Stimulated activated CD8-positive, alpha-beta memory T cell treated with anti-CD3 and anti-CD28 coated beads, Interleukin-4, amount 100 ng/mL, for 1 hour (primary cell): ENCODE results near the gene MMP2.

Experiments
- DNase-seq, 2 donors: peaks; one replicate each; pipeline ENCODE4 v3.0.0-alpha.2; 2020; ENCODE audit warnings: low read depth in 2 of 2, low spot score in 1 of 2

MMP2 gene

DNA sequence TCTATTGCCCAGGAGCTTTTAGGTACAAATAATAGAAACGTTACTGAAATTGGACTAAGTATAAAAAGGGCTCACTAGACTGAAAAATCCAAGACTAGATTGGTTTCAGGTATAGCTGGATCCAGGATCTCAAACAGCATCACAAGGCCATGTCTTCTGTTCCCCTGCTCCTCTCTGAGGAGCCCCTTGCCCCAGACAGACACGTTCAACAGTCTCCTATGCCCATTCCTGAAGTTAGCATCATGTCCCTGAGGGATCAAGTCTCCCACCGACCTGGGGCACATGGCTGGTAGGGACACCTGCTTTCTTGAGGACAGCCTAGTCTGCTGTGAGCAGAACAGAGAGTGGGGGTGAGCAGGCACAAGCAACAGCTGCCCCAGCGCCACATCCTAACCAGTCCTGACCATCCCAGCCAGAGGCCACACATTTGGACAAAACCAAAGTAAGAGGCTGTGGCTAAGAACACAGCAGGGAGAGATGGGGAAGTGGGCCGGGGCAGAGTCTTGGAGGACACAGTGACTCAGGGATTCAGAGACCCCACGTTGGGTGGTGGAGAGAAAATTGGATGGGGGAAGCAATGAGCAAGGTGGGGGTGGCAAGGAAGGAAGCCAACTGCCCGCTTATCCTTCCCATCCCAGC is 10.5 kb upstream of the MMP2 start:
- DNase-seq = no peak

DNA sequence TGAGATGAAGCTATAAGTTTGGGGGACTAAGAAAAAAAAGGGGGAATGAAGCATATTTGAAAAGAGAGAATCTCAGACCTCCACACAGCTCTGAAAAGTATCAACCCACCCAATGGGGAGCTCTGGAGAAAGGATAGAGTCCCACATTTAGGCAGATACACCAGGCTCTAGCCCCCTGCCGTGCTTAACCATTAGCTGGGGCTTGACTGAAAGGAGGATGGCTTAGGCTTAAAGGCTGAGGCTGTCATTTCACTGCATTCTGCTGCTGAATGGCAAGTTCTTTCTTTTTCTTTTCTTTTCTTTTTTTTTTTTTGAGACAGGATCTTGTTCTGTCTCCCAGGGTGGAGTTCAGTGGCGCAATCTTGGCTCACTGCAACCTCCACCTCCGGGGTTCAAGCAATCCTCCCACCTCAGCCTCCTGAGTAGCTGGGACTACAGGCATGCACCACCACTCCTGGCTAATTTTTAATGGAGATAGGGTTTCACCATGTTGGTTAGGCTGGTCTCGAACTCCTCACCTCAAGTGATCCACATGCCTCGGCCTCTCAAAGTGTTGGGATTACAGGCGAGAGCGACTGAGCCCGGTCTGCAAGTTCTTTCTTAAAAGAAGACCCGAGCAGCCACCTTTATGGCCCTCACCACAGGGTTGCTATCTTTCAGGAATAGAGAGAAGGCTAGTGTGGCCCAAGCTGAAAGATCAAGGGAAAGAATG is 9.0 kb upstream of the MMP2 start:
- no peak for DNase-seq

DNA sequence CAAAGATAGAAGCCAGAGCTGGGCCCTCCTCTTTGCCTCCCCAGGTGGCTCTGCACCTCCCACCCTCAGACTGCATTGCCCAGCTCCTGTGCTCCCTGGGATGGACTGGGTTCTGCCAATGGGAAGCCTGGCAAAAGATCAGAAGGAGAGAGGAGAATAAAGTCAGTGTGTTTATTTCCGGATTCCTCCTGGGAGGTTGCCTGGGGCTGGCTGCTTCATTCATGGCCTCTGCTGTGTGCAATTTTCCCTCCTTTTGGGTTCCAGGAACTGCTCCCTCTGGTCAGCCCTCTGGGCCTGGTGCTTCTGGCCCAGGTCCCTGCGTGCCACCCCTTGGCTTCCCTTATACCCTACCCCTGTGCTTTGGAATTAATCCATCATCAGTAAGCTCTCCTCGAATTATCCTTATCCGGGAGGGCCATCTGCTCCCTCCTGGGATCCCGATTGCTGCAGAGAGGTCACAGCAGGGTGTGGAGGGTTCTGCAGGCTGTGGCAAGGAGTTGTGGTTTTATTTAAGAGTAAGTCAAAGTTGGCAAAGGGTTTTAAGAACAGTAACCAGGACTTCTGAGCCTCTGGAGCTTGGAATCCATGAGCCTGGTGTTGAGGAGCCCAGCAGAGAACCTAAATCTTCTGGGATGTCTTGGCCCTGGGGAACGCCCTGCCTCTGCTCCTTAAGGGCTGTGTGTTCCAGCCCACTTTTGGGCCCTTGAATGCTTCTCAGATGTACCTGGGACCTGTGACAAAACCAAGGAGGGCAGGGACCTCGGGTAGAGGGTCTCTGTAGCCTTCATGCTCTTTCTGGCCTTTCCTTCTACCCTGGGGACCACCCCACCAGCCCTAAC is 8.2 kb upstream of the MMP2 start:
- DNase-seq = no peak

DNA sequence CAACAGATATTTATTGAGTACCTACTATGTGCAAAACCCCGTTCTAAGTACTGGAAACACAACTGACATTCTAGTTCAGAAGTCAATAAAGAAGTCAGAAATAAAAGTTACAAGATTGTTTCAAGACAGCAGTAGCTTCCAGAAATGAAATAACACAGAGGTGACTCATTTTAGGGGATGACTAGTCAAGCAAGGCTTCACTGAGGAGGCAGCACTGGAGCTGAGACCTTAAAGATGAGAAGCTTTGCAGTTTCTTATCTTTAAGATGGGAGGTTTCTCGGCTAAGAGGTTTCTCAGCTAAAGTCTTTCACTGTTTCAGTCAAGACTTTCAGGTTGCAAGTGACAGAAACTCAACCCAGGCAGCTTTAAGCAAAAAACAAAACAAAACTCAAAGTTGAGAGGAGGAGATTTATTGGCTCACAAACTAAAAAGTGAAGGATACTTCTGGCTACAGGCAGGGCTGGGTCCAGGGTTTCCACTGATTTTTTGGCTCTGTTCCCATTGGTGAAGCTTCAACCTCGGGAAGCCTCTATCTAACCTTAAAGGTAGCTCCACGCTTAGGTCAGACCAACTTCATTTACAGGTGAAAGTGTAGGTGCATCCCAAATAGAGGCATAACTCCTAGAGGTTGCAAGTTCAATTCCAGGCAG is 7.4 kb upstream of the MMP2 start:
- DNase-seq = no peak

DNA sequence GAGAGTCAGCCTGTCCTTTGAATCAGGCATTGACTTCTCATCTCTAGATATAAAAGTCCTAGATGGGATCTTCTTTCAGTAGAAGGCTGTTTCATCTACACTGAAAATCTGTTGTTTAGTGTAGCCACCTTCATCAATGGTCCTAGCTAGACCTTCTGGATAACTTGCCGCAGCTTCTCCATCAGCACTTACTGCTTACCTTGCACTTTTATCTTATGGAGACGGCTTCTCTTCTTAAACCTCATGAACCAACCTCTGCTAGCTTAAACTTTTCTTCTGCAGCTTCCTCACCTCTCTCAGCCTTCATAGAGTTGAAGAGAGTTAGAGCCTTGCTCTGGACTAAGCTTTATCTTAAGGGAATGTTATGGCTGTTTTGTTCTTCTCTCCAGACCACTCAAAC is 5.4 kb upstream of the MMP2 start:
- no peak for DNase-seq

DNA sequence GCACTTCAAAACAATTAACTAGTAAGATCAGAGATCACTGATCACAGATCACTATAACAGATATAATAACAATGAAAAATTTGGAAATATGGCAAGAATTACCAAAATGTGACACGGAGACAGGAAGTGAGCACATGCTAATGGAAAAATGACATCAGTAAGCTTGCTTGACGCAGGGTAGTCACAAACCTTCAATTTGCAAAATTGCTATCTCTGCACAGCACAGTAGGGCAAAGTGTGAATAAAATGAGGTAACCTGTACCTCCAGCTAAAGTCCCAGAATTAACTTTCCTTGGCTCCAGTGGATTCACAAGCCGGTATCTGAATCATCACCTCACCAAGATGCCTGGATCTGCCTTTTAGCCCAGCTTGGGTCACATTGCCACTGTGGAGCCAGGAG is 4.2 kb upstream of the MMP2 start:
- DNase-seq = no peak

DNA sequence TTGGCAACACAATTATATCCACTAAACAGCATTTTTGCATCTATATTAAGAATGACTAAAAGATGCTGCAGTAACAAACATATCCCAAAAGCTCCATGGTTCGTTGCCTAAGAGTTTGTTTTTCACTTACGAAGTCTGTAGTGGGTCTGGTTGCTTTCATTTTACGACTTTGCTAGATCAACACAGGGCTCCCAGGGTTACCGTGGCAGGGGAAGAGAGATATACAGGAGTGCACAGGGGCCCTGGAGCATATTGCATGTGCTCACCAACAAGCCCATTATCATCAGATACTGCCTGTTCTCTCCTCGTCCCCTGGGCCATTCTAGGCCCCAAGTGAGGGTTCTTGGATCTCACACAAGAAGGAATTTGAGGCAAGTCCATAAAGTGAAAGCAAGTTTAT is 3.1 kb upstream of the MMP2 start:
- no peak for DNase-seq

DNA sequence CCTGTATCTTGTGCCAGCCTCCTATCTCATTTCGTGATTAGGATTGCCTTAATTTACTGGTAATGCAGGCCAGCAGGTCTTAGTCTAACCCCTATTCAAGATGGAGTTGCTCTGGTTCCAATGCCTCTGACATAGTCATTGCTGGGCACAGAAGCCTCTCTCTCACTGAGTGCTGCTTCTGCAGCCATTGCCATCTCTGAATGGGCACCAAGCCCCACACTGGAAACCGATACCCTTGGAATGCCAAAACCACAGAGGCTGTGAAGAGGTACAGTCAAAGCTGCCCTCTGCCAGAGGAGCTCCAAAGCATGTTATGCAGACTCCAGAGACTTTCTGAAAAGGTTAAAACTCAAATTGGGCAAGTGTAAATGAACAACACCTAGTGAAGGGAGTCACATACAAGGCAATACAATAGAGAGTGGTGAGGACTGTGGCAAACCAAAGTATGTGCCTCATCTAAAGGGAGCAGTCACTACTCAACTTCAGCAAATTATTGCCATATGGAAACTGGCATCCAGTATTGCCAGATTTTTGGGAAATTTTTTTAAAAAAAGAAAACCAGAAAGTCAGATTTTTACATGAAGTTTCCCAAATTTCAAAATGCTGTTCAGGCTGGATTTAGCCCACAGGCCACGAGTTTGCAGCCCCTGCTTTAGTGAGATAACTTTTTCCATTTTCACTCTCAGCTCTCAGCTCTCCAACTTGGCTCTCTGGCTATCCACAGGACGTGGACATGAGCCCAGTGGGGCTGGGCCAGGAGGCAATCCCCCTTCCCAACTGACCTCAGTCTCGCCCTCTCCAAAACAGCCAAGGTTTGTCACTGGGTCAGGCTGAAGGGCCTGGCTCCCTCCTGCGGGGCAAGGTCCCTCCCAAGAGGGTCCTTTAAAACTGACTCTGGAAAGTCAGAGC is 2.1 kb upstream of the MMP2 start:
- DNase-seq = no peak

DNA sequence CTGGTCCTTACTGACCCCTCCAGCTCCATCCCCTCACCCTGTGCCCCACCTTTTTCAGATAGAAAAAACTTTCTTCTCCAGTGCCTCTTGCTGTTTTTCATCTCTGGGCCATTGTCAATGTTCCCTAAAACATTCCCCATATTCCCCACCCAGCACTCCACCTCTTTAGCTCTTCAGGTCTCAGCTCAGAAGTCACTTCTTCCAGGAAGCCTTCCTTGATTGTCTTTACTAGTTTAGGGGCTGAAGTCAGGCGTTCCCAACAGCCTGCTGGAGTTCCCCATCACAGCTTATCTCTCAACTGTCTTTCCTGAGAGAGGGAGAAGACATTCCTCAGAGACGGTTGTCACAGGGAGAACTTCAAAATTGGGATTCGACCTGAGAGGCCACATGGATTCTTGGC is 1.3 kb upstream of the MMP2 start:
- DNase-seq = no peak

DNA sequence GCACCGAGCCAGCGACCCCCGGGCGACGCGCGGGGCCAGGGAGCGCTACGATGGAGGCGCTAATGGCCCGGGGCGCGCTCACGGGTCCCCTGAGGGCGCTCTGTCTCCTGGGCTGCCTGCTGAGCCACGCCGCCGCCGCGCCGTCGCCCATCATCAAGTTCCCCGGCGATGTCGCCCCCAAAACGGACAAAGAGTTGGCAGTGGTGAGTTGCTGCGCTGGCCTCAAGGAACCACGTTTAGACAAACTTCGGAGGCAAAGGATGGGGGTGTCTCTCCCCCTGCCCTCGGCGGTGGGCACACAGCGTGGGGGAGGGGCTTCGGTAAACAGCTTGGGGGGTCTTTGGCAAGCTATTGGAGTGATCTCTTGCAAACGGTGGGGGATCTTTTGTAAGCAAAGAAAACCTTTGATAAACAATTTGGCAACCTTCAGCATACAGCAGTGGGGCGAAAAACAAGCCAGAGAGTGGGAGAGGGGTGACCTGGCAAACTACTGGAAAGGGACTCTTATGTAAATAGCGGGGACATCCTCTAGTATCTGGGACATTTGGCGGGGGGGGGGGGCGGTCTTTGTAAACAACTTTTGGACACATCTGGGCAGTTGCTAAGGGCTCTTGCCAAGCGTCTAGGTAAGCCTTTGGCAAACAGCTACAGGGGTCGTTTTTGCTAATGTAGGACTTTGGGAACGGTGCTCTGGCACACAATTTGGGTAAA is 587 bp downstream of the MMP2 start:
- no peak for DNase-seq

DNA sequence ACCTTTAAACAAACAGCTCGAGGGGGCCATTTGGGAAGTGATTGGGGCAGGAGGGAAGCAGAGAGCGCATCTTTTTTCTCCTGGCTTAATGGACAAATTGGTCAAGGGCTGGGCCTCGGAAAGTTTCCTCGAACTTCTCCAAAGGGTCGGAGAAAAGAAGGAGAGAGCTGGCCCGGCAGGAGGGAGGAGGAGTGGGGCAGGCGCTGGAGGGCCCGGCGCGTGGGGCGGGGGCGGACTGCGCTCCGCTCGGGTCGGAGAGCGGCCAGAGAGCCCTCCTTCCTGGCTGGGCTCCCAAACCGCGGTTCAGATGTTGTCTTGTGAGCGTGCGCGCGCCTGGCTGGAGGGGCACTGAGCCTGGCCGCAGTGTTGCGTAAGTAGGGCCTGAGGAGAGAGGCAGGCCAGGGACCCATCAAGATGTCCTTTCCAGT is 1.2 kb downstream of the MMP2 start:
- DNase-seq = no peak

DNA sequence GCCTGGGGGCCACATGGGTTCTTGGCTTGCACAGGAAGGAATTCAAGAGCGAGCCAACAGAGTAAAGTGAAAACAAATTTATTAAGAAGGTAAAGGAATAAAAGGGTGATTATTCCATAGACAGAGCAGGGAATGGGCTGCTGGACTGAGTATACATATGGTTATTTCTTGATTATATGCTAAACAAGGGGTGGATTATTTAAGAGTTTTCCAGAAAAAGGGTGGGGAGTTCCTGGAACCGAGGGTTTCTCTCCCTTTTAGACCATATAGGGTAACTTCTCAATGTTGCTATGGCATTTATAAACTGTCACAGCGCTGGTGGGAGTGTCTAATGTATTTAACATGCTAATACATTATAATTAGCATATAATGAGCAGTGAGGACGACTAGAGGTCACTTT is 2.0 kb downstream of the MMP2 start:
- DNase-seq = no peak

DNA sequence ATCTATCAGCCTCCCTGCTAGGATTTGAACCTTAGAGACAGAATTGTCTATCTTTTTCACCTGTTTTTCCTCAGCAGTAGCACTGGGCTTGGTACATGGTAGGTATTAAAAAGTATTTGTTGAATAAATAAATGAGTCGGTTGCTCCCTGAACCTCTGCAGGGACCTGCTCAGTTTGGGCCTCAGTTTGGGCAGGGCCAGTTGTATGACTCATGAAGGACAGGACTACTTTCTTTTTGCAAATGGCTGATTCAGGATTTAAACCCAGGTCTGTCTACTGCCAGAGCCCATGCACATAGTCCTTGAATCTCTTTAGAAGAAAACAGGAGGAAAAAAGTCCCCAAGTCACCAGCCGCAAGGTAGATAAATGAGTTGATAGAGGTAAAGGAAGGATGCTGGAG is 3.1 kb downstream of the MMP2 start:
- no peak for DNase-seq

DNA sequence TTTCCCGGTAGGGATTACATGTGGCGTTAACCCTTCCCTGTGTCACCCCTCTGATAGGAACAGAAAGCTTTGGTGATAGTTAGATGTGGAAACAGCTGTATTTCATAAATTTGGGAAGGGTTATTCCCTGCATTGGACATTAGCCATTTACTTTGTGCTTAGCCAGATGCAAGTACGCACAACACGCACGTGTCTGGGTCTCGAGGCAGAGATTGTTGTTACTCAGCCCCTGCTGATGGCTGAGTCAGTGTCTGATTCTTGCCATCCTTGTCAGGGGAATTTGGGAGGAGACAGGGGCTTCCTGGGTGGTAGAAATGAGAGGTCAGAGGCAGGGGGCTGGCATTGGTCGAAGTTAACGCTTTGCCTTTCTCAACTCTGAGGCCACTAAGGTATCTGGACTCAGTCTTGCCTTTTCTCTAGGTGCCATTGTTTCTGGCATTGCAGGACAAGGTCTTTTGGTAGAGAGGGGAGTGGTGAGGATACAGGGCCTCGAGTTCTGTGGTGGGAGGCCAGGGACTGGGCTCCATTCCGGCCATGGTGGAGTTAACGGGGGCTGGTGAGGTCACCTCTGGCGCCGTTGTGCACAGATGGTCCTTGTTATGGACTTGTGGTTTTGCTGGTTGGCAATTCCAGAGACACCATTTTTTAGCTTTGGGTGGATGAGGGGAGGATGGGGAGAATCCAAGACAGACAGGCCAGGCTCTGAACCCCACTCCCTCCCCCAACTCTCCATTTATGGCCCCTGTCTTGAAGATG is 8.2 kb downstream of the MMP2 start:
- DNase-seq = no peak

DNA sequence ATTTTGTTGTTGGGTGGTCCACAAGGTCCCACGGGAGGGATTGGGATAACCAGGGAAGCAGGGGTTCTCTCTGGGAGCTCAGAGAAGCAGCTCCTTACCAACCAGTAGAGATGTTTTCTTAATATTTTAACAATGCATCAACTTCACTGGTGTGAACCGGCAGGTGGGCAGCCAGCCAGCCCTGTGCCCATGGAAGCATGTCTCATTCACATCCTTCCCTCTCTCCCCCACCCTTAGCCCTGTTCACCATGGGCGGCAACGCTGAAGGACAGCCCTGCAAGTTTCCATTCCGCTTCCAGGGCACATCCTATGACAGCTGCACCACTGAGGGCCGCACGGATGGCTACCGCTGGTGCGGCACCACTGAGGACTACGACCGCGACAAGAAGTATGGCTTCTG is 9.3 kb downstream of the MMP2 start:
- DNase-seq = no peak

DNA sequence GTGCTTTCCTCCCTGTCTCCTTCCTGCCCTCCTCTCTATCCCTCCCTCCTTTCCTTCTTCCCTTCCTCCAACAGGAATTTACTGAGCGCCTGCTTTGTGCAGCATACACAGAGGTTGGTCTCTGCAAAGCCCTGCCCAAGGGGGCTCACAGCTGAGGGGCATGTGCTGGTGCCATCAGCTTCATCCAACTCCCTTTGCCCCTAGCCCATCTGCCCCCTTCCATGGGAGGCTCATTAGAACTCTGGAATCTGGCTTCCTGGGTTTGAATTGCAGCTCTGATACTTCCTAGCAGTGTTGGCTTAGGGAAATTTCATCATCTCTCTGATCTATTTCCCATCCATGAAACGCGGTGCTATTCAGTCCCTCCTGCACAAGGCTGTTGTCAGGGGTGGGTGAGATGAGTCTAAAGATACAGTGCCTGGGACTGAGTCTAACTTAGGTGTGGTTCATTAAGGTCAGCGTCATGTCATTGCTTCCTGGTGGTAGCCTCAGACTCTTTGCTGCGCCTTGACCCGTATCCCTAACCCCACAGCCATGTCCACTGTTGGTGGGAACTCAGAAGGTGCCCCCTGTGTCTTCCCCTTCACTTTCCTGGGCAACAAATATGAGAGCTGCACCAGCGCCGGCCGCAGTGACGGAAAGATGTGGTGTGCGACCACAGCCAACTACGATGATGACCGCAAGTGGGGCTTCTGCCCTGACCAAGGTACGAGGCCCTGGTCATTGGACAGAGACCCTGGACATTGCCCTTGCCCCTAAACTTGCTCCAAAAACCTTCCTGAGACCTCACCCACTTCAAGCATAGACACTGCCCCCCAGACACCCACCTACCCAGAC is 10.3 kb downstream of the MMP2 start:
- no peak for DNase-seq

DNA sequence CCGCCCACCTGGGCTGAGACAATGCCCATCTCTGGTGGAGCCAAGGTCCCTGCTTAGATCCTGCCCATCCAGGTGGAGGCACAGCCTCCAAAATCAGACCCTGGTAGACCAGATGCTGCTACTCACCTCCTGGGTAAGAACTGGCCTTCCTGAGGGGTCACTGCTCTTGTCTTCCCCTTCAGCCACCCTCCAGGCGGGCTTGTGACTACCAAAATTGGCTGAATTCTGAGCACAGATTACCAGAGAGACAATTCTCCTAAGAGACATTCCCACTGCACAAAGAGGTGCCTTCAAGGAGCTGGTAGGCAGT is 10.9 kb downstream of the MMP2 start:
- no peak for DNase-seq

DNA sequence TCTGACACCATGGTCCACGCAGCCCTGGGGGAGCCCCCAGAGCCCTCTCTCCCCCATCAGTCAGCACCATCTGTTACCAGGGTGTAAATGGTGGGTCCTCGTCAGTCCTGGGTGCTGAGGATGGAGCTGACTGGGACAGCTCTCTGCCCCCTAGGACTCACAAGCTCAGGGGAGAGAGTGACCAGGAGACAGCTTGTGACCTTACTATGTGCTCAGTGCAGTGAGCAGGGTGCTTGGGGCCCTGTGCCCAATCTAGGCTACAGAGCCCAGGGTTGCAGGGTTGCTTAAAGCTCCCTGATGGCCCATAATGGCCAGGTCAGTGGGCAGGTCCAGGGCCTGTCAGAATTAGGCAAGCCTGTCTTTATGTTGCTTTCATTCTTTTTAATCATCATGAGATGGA is 11.3 kb downstream of the MMP2 start:
- no peak for DNase-seq

DNA sequence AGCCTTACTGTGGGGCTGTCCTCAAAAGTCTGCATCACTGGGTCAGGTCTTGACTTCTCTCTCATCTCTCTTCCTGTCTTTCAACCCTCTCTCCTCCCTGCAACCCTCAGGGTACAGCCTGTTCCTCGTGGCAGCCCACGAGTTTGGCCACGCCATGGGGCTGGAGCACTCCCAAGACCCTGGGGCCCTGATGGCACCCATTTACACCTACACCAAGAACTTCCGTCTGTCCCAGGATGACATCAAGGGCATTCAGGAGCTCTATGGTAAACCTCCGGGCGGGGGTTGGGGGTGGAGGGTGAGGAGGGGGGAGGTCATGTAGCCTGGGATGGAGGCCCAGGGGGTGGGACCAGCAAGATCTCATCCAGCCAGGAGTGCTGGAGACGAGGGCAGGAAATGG is 12.7 kb downstream of the MMP2 start:
- DNase-seq = no peak
